Loucy (cell line): ENCODE data around the gene SPEF2.

ENCODE experiments used
- EZH2phosphoT487 ChIP-seq: fragments of 200-600 bp; IDR thresholded peaks from 2 replicates; pipeline ENCODE4 v1.6.1; 2018; ENCODE audit warnings: antibody characterized with exemption, mild to moderate bottlenecking, moderate library complexity, borderline replicate concordance
- TF ChIP-seq, protein P1 (sequence below): fragments of 200-600 bp; sonication (generic); conservative IDR thresholded peaks from 2 replicates; pipeline ENCODE4 v1.5.1; 2014; ENCODE audit warnings: mild to moderate bottlenecking, antibody characterized with exemption, low read length

DNA sequence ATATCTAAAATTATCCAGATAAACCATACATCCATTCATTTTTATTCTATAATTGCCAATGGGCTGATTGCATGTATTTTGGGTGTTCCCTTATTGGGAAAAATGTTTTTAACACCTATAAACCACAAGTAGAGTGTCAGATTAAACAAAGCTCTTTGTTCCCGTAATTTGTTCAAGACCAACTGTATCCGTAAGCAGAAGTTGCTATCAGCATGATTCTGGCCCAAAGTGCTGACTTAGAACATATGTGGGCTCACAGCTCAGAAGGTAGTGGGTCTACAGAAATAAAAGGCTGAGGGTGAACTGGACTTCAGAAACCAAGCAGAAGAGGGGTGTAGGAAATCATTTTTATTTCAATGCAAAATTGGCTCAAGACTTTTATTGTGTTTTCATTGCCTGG, 215.6 kb downstream of the SPEF2 start:
- TF ChIP-seq, protein P1, sequence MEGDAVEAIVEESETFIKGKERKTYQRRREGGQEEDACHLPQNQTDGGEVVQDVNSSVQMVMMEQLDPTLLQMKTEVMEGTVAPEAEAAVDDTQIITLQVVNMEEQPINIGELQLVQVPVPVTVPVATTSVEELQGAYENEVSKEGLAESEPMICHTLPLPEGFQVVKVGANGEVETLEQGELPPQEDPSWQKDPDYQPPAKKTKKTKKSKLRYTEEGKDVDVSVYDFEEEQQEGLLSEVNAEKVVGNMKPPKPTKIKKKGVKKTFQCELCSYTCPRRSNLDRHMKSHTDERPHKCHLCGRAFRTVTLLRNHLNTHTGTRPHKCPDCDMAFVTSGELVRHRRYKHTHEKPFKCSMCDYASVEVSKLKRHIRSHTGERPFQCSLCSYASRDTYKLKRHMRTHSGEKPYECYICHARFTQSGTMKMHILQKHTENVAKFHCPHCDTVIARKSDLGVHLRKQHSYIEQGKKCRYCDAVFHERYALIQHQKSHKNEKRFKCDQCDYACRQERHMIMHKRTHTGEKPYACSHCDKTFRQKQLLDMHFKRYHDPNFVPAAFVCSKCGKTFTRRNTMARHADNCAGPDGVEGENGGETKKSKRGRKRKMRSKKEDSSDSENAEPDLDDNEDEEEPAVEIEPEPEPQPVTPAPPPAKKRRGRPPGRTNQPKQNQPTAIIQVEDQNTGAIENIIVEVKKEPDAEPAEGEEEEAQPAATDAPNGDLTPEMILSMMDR: no peak
- no peak for TF ChIP-seq EZH2phosphoT487
